Measurements from ENCODE around the gene CBX2.

Gene CBX2

DNA sequence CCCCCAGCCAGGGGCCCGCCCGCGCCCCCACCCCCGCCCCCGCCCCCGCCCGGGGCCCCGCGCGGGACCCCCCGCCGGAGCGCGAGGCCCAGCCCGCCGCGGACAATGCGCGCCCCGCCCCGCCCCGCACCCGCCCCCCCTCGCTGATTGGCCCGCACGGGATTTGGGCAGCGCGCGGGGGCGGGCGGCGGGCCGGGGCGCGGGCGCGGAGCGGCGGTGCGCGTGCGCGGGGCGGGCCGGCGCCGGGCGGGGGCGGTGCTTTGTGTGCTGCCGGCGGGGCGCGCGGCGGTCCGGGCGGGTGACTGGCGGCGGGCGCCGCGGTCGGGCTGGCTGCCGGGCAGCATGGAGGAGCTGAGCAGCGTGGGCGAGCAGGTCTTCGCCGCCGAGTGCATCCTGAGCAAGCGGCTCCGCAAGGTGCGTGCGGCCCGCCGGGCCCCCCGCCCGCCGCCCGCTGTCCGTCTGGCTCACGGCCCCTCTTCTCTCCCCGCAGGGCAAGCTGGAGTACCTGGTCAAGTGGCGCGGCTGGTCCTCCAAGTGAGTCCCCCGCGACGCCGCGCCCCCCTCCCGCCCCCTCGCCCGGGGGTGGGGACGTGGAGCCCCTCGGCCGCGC is at the start of gene CBX2:
Gene CBX2, plus strand, starts transcription at position 255 of the 610 bp plus-strand sequence. Its CDS starts 88 bp downstream, at position 343.
- peak; percentile 30 for DNase-seq

DNA sequence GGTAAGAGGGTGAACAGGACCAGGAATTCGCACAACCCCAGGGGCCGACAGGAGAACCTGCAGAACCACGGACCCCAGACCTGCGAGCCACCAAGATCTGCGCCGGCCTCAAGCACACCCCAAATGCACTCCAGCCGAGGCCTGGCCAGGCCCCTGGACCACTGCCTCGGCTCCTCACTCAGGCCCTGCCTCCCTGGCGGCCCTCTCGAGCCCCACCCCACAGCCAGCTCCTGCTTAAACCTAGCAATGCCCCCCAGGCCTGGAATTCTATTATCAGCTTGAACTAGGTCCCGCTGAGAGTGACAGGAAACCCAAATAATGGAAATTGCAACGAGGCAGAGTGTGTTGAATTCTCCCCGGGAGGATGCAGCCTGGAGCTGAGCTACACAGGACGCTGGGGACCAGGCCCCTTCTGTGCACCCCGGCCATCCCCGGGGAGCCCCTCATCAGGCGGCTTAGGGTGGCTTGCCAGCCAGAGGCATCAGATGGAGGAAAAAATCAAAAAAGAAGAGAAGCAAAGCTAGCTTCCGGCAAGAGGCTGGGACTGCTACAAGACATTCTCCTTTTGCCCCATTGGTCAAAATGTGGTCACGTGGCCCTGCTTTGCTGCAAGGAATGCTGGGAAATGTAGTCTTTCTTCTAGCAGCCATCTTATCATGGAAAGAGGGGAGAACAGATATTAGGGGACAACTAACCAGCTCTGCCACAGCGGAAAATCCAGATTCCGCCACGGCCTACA is 49.6 kb upstream of the CBX2 start:
- DNase-seq = peak; percentile 81

DNA sequence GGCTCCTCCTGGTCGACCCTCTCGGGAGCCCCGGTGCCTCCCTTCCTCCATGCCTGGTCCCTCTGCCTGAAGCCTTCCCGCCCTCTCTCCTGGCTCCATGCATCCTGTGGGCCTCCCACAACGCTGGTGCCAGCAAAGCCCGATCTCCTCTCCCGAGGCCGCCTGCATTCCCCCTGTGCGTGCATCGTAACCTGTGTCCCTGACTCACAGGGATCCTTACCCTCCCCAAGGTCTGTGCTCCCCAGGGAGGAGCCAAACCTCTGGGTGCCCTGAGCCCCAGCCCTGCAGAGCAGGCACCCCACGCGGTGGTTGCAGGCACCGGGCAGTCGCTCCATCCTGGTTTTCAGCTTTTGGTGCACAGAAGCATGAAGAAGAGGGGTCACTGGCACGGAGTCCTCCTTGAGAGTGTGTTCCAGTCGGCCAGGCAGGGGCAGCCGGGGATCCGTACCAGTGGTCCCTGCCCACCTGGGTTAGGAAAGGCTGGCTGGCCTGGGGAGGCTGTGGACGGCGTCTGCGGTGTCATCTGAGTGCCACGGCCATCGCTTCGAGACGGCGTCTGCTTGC is 49.0 kb upstream of the CBX2 start:
- DNase-seq = no peak

DNA sequence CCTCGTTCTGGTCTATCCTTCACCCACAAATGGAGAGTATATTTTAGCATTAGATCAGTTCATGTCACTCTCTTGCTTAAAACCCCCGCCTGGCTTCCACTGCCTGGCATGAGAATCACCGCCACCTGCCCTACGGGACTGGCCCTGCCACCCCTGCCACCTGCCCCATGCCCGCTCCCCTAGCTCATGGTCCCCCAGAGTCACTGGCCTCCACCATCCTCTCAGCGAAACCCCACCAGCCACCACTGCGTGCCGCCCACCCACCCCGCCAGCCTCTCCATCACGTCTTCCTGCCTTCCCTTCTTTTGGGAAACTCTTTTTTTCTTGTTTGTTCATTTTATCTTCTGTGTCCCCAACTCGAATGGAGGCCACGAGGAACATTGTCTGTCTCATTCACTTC is 48.2 kb upstream of the CBX2 start:
- no peak for DNase-seq

DNA sequence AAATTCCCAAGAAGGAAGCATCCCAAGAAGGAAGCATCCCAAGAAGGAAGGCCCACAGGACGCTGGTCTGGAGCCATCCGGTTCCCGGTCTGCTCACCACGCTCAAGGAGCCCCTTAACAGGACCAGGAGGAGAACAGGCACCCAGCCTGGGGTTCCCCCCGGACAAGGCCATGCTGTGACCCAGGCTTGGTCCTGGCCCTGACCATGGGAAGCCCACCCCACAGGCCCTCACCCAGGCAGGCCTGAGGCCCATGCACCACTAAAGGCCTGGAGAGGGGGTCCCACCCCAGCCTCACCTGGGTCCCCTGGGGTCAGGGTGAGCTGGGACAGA is 47.5 kb upstream of the CBX2 start:
- DNase-seq = no peak

DNA sequence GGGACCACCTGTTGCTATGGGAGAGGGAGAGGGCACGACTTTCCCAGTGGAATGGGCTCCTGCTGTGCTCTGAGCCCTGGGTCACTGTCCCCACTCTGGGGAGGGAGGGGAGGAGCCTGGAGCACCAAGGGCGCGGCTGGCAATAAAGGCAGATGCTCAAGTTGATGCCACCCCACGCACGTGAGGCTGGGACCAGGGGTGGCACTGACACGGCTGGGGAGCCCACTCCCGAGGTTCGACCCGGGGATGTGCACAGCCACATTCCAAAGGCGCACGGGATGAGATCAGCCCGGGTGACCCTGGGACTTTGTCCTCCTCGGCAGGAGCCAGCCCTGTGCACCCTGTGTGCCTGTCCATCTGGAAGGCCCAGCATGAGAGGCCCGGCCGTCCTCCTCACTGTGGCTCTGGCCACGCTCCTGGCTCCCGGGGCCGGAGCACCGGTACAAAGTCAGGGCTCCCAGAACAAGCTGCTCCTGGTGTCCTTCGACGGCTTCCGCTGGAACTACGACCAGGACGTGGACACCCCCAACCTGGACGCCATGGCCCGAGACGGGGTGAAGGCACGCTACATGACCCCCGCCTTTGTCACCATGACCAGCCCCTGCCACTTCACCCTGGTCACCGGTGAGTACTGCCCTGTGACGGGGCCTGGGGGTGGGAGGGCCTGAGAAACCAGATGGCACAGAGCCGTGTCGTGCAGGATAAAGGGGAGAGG is 47.0 kb upstream of the CBX2 start, which contains the start of gene ENPP7:
Gene ENPP7, plus strand, starts transcription at position 175 of the 715 bp plus-strand sequence. Its CDS starts 197 bp downstream, at position 372.
- no peak for DNase-seq

DNA sequence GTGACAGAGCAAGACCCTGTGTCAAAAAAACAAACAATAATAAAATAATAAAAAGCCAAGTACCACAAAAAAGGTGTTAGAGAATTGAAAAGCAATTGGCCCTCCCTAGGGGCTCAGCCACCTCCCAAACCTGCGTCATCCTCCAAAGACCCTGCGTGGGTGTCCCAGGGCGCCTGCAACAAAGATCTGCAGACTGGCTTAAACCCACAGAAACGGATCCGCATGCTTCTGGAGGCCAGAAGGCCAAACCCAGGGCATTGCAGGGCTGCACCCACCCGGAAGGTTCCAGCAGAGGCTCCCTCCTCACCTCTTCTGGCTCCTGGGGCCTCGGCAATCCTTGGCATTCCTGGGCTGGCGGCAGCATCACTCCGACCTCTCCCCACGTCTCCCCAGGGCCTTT is 45.7 kb upstream of the CBX2 start:
- no peak for DNase-seq

DNA sequence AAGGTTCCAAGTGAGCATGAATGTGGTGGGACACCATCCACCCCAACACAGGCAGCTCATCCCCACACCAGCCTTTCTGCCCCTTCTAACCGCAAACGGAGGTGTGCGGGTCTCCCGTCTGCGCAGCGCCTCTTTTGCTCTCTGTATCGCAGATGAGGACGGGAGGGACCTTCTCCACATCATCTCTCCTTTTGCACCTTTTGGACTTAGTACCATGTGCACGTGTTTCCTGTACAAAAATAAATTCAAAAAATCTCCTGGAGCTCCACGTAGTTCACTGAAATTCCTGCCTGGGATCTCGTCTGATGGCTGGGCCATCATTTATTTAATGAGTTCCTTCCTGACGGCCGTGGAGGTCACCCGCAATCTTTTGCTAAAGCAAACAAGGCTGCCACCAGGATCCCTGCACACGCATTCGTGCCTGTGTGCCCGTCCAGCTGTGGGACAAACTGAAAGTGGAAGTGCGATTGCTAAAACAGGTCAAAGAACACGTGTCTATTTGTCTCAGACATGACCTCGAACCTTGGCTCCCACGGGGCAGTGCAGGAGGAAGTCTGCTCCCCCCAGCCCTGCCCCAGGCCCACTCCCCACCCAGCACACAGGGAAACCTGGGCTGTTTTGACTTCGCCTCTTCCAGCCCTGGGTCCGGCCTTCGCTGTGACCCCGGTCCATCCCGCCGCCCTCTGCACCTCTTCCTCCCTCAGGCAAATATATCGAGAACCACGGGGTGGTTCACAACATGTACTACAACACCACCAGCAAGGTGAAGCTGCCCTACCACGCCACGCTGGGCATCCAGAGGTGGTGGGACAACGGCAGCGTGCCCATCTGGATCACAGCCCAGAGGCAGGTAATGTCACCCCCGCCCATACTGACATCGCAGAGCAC is 44.9 kb upstream of the CBX2 start:
- DNase-seq = no peak

DNA sequence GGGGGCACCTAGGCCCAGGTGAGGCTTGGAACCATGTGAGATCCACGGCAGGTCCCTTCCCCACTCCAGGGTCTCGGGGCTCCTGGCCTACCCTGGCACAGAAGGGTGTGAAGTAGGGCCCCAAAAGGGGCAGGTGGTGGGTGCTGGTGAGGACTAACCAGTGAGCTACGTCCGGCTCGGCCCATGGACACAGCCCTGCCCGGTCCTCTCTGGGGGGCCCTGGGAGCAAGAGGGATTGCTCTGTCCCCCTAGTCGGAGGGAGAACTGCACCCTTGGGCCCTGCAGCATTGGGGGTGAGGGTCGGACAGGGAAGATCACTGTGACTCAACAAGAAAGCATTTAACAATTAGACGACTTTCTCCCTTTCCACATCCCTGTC is 44.3 kb upstream of the CBX2 start:
- DNase-seq = no peak

DNA sequence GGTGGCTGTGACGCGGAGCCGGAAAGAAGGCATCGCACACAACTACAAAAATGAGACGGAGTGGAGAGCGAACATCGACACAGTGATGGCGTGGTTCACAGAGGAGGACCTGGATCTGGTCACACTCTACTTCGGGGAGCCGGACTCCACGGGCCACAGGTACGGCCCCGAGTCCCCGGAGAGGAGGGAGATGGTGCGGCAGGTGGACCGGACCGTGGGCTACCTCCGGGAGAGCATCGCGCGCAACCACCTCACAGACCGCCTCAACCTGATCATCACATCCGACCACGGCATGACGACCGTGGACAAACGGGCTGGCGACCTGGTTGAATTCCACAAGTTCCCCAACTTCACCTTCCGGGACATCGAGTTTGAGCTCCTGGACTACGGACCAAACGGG is 42.9 kb upstream of the CBX2 start:
- DNase-seq = no peak

DNA sequence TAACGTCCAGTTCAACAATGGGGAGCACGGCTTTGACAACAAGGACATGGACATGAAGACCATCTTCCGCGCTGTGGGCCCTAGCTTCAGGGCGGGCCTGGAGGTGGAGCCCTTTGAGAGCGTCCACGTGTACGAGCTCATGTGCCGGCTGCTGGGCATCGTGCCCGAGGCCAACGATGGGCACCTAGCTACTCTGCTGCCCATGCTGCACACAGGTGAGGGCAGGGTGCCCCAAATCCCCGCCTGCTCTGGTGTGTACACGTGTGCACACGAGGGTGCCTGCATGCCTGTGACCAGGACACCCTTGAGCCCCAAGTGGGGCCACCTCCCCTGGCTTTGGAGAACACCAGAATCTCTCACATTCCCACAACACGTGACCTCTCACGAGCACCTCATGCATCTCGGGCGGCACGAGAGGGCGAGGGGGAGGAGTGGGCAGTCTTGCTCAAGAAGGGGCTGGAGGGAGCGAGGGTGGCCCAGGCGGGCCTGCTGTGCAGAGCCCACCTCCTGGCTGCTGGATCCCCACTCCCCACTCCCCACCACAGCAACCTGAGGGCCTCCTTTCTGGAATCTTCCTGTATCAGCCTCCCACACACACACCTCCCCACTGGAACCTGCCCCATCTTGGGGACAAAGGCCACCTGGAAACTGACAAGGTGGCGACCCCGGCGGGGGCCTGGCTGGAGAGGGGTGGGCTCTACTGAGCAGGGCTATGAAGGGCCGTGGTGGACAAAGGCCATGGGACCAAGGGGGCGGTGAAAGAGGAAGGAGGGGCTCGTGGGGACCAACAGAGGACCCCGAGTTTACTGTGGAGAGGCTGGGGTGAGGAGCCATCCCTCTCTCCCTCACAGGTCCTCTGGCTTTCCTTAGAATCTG is 40.7 kb upstream of the CBX2 start:
- no peak for DNase-seq

DNA sequence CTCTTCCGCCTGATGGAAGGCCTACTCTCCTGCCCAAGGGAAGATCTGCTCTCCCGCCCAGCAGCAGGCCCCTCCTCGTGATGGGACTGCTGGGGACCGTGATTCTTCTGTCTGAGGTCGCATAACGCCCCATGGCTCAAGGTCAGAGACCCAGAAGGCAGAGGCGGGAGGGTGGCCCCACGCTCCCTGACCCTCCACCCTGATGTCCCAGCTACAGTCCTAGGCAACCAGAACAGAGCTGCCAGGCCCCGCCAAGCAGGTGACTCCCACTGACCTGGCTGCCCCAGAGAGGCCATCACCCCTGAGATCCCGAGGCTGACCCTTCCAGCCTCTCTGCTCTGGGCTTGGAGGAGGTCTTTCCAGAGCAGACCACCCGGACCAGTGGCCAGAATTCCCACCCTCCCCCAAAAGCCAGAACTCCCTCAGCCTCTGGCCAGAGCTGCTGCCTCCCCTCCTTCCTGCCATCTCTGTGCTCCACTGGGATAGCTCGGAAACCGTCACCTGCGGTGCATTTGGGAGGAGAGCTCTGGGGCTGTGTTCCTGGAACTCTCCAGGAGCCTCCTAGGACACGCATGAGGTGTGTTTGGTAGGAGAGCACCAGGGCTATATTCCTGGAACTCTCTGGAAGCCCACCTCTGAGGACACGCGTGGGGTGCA is 39.9 kb upstream of the CBX2 start:
- no peak for DNase-seq

DNA sequence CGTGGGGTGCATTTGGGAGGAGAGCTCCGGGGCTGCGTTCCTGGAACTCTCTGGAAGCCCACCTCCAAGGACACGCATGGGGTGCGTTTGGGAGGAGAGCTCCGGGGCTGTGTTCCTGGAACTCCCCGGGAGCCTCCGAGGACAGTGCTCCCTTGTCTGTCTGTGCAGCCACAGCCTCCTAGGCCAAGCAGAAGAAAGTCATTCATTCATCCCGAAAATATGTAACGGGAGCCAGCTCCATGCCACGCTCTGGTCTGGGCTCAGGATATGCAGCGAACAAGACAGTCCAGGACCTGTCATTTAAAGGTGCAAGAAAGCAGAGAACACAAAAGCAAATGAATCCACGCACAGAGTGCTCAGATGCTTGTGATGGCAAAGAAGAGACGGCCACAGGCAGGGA is 39.3 kb upstream of the CBX2 start:
- no peak for DNase-seq

DNA sequence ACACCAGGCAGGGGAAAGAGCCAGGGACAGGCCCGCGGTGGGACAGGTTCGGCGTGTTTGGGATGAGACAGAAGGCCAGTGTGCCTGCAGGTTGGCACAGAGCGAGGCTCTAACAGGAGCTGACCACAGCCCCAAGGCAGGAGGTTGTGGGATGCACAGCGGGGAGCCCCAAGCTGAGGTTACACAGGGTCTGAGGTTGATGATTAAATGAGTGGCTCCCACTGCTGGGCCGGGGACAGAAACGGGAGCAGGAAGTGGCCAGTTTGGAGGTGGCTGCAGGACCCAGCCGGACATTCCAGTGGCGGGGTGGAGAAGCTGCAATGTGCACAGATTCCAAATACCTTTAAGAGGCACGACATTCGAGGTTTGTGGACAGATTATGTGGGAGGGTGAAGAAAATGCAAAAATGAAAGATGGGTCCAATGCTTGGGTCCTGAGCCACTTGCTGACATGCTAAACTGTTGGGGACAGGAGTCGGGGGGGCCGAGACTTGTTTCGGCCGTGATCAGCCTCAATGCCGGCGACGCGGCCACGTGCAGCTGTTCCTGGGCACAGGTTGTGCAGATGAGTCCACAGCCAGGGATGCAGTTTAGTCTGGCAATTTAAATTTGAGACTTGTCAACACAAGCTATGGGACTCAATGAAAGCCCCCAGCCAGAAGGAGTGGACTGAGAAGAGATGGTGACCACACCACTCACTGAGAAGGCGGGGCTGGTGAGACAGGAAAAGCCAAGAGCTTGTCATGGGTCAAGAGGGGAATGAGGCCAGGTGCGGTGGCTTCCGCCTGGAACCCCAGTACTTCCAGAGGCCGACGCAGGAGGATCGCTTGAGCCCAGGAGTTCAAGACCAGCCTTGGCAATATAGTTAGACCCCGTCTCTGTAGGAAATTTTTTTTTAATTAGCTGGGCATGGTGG is 38.5 kb upstream of the CBX2 start:
- no peak for DNase-seq

DNA sequence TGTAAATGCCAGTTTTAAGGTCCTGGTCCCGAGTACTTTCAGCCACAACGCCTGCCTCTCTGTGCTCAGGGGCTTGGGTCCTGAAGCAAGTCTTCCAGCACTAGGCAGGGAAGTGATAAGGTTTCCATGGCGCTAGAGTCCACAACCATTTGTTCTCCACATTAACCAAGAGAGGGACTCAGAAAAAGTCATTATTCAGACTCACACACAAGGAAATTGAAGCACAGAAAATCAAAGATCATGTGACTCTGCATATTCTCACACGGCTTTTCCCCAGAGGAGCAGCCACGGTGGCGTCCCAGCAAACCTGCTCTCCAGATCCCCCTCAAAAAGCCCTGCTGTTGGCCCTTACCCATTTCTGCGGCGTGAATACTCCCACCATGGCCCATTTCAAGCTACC is 37.5 kb upstream of the CBX2 start:
- peak; percentile 19 for DNase-seq

DNA sequence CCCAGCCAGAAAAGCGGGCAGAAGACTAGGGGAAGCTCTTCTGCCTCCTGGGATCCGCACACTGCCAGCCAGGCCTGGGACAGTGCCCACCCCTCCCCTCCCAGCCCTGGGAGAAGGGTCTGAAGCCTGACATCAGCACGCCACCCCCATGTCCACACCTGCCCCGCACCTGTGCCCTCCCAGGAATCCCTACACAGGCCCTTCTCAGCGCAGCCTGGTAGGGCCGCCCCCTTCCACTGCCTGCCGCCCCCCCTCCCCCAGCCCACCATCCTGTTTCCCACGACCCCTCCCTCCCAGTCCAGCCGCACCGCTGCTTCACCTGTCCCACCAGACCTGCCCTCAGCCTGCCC is 36.6 kb upstream of the CBX2 start:
- no peak for DNase-seq

DNA sequence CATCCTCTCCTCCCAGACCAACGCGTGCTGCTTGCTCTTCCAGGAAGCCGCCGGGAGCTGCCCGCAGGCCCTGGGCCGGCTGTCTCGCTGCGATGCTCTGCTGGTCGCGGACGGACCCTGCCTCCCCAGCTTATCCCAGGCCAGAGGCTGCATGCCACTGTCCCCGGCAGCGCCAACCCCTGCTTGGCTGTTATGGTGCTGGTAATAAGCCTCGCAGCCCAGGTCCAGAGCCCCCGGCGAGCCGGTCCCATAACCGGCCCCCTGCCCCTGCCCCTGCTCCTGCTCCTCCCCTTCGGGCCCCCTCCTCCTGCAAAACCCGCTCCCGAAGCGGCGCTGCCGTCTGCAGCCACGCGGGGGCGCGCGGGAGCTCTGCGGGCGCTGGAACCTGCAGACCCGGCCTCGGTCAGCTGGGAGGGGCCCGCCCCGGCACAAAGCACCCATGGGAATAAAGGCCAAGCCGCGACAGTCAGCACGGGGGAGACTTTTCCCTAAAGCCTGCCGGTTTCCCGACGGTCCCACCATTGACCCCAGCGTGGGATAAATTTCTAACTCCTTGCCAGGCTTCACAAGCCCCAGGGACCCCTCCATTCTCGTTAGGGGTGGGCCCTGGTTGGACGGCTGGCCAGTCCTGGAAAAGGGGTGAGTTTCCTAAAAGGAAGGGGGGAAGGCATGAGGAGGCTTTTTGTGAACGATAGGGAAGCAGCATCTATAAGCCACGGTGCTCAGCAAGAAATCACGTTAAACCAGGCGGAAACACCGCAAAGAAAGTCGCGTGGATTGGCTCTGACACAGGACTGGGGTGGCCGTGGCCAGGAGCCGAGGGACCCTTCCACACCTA is 36.0 kb upstream of the CBX2 start:
- no peak for DNase-seq

DNA sequence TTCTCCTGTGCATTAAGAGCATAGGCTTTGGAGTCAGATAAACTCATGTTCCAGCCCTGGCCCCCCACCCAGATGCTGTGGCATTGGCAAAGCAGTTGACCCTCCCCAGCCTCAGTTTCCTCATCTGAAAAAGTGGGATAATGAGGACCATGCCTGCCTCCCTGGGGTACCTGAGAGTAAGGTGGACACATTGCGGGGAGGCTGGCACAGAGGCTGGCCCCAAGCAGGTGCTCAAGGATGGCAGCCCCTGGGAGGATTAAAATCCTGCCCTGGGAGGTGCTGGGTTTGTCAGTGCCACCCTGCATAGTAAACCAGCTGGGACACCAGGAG is 35.4 kb upstream of the CBX2 start:
- no peak for DNase-seq

DNA sequence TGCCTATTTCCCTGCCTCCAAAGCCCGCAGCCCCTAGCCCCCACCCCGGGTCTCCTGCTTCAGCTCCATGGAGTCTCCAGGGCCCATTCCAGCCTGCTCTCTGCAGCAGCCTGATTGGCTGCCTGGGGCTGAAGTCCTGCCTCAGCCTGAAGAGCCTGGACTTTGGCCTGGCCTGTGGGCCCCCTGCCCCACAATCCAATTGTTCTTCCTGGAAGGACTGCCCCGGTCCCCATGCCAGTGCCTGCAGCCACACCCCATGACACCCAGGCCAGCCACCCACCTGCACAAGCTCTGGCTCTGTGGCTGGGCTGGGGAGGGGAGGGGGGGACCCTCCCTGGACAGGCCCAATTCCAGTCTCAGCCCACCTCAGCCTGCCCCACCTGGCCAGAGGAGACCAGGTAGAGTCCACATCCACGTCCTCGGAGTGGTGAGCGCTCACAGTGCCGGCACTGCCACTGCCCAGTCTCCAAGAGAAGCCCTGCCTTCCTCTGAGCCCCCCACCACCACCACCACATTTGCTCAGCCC is 34.9 kb upstream of the CBX2 start:
- DNase-seq = no peak

All from NCI-H2029 (cell line).